Heart left ventricle (tissue), 16 donors: ENCODE results near the gene TPRA1. TPM values are rescaled to one million over a fixed set of nuclear protein-coding genes. Genes with fewer than 3 reads are reported as not detected.
A peak's percentile ranks its signal among the peaks of the same experiment; 100 is the strongest.

Experiments
- ATAC-seq, 4 donors: fragments of 200-7000 bp; cut with Tn5 transposase; one replicate each; pipeline ENCODE4 v1.9.1; 2020 to 2022; ENCODE audit warnings: moderate library complexity in 4 of 4, mild to moderate bottlenecking in 3 of 4, moderate number of reproducible peaks in 1 of 4
- DNase-seq, 5 donors: peaks; one replicate each; pipeline ENCODE4 v3.0.0-alpha.2; 2020
- H3K27ac ChIP-seq, 12 donors: fragments of 200-600 bp; sonication (generic) in 4 of 12; one replicate each; pipeline versions ENCODE4 v1.5.0 to v1.8.0; 2016 to 2022; ENCODE audit warnings: mild to moderate bottlenecking in 2 of 12
- H3K27me3 ChIP-seq, 9 donors: fragments of 200-600 bp; sonication (generic) in 2 of 9; one replicate each; pipeline versions ENCODE4 v1.5.1 to v1.8.0; 2016 to 2022; ENCODE audit warnings: mild to moderate bottlenecking in 3 of 9
- H3K36me3 ChIP-seq, 9 donors: fragments of 200-600 bp; sonication (generic) in 2 of 9; one replicate each; pipeline versions ENCODE4 v1.5.0 to v1.8.0; 2018 to 2022; ENCODE audit warnings: mild to moderate bottlenecking in 2 of 9
- H3K4me1 ChIP-seq, 12 donors: fragments of 200-600 bp; sonication (generic) in 4 of 12; one replicate each; pipeline versions ENCODE4 v1.5.0 to v1.8.0; 2016 to 2022; ENCODE audit warnings: mild to moderate bottlenecking in 3 of 12
- H3K4me3 ChIP-seq, 12 donors: fragments of 200-600 bp; sonication (generic) in 4 of 12; one replicate each; pipeline versions ENCODE4 v1.5.0 to v1.8.0; 2017 to 2022; ENCODE audit warnings: mild to moderate bottlenecking in 9 of 12, moderate library complexity in 4 of 12
- H3K9me3 ChIP-seq, 12 donors: fragments of 200-600 bp; sonication (generic) in 4 of 12; one replicate each; pipeline versions ENCODE4 v1.5.0 to v1.8.0; 2016 to 2022; ENCODE audit warnings: mild to moderate bottlenecking in 1 of 12
- POLR2A ChIP-seq, 2 donors: fragments of 450-650 bp; IDR thresholded peaks; one replicate each; pipeline ENCODE4 v1.6.1; 2017; ENCODE audit warnings: antibody characterized with exemption in 2 of 2, mild to moderate bottlenecking in 2 of 2, moderate library complexity in 2 of 2
- WGBS, 4 donors: extraction: QIAGEN DNeasy Blood & Tissue Kit in 2 of 4; methylation state at CpG; one replicate each; pipeline versions ENCODE4 v1.1.5 to v1.1.7; 2013 to 2018; 5-methylcytosine and 5-hydroxymethylcytosine counted together
- intact Hi-C, 10 donors: fragments of 100-400 bp; cut with DNase I; formaldehyde crosslinking; loops; one replicate each; pipeline versions ENCODE4 v1.11.1 to v1.14.2; 2022
- polyA plus RNA-seq, 2 donors: library from polyadenylated mRNA; stranded (reverse); fragments of 200-250 nt; gene quantifications; one replicate each; pipeline ENCODE4 v1.2.3, GENCODE V29; 2013
- total RNA-seq, 9 donors: library from RNA; depleted of rRNA in 2 of 9; stranded (reverse); fragments of >200 nt in 2 of 9; fragmentation: NEBNext Ultra II Directional in 3 of 9; extraction: Animal tissue kit (Norgen Biotek cat#: 25700) in 3 of 9; gene quantifications; one replicate each; pipeline versions ENCODE4 v1.1.0 to v1.2.4, GENCODE V29; 2016 to 2023
- TF ChIP-seq, protein P1 (sequence below), 12 donors: fragments of 200-600 bp; sonication (generic) in 4 of 12; IDR thresholded peaks; one replicate each; pipeline versions ENCODE4 v1.5.0 to v1.8.0; 2018 to 2022; ENCODE audit warnings: antibody characterized with exemption in 12 of 12, mild to moderate bottlenecking in 5 of 12
- donor health status: ischemic (EF 13 %, LVEDD 7.1; RV severe dilation, severe dysfunction).
- donor health status: healthy with polysubstance abuse.
- donor health status: DM: no; HTN: yes; CAD: no.
- donor health status: DM: no; HTN: no; CAD: no.
- donor health status: ischemic (EF 25% LVEDD 6.9; RV normal size, moderate dysfunction).
- donor health status: ischemic (EF 25% LVEDD 5.7; RV mildly dilated, moderate dysfunction).
- donor health status: healthy.
- donor health status: DM: yes; HTN: yes; CAD: no.
- donor health status: ischemic (EF 35%, LVEDD 5.7; RV mildly dilated, moderate dysfunction).
- donor health status: nonischemic (EF 11% LVEDD 7.7; RV severe dilation, severe dysfunction).
- donor health status: DM: yes; HTN: yes; CAD: no.
- donor health status: PGD.
- donor health status: ischemic (EF 29% LVEDD 5.4; RV normal size, mild dysfunction).
- donor health status: nonischemic (EF 23%, LVEDD 6.1; RV moderate dilation, normal function).

TPRA1 gene
- total and polyA plus RNA-seq, 11 donors: 13.4 to 29.0 (median 20.4) TPM

DNA sequence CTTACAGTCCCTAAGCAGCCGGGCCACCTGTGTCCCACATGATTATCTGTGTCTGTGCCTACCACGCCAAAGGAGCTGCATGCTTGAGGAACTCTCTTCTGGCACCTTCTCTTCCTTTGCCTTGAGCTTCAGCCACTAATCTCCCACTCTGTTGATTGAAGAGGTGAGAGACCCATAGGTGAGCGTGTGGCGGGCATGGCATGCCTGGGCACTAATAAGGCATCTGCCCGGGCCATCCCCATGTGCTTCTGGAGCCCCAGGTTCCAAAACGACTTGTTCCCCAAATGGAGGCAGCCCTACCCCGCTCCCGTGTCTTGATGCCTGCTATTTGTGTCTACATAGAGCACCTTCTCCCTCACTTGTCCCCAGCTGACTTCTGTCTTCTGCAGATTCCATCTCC lies 20.7 kb upstream of the TPRA1 start:
- TF ChIP-seq POLR2A (IDR thresholded peaks at IDR 0.05): no peak
- TF ChIP-seq, protein P1, sequence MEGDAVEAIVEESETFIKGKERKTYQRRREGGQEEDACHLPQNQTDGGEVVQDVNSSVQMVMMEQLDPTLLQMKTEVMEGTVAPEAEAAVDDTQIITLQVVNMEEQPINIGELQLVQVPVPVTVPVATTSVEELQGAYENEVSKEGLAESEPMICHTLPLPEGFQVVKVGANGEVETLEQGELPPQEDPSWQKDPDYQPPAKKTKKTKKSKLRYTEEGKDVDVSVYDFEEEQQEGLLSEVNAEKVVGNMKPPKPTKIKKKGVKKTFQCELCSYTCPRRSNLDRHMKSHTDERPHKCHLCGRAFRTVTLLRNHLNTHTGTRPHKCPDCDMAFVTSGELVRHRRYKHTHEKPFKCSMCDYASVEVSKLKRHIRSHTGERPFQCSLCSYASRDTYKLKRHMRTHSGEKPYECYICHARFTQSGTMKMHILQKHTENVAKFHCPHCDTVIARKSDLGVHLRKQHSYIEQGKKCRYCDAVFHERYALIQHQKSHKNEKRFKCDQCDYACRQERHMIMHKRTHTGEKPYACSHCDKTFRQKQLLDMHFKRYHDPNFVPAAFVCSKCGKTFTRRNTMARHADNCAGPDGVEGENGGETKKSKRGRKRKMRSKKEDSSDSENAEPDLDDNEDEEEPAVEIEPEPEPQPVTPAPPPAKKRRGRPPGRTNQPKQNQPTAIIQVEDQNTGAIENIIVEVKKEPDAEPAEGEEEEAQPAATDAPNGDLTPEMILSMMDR (IDR thresholded peaks at IDR 0.05): no peak
- H3K4me1 ChIP-seq: peaks cover 0 to 8% (median 1%) of the 10 kb centered on the region in 12 donors
- H3K27ac ChIP-seq: no peak overlapping the region
- peaks cover 0 to 38% (median 5%) of the 10 kb centered on the region in 9 donors for H3K36me3 ChIP-seq
- ATAC-seq: no peak
- DNase-seq: no peak
- H3K9me3 ChIP-seq: no peaks in the 10 kb centered on the region
- 94 to 97% (median 97%) methylated on average over 8 of the region's 8 CpGs for WGBS, 4 donors
- intact Hi-C loops: no loop called here
- H3K4me3 ChIP-seq: no peak overlapping the region
- H3K27me3 ChIP-seq: no peaks in the 10 kb centered on the region

DNA sequence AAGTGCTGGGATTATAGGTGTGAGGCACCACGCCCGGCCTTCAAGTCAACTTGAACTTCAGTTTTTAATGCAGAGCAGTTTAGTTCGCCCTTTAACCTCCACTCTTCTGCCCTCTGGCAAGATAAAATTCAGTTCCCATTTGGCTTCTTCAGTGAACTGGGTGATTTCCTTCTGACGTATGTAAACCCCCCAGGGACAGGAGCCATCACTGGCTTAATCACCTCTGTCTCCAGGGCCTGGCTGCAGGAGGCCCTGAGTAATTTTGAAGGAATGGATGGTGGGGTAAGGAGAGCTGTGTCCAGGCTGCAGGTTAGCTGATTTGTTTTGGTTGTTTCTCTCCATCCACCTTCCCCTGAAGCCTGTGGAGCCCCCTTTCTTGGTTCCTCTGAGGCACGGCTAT lies 19.6 kb upstream of the TPRA1 start:
- Histone ChIP-seq H3K27me3 (no peaks in the 10 kb centered on the region), H3K36me3 (peaks cover 0 to 41% (median 16%) of the 10 kb centered on the region in 9 donors), H3K9me3 (no peaks in the 10 kb centered on the region), H3K4me3 (no peak overlapping the region), H3K27ac (no peak overlapping the region), H3K4me1 (peaks cover 0 to 8% (median 1%) of the 10 kb centered on the region in 12 donors)
- TF ChIP-seq, protein P1 (IDR thresholded peaks at IDR 0.05): no peak
- TF ChIP-seq POLR2A (IDR thresholded peaks at IDR 0.05): no peak
- DNase-seq: no peak
- no peak for ATAC-seq
- WGBS, 4 donors: 82 to 92% (median 89%) methylated on average over 5 of the region's 5 CpGs
- intact Hi-C loops: no loop called here

DNA sequence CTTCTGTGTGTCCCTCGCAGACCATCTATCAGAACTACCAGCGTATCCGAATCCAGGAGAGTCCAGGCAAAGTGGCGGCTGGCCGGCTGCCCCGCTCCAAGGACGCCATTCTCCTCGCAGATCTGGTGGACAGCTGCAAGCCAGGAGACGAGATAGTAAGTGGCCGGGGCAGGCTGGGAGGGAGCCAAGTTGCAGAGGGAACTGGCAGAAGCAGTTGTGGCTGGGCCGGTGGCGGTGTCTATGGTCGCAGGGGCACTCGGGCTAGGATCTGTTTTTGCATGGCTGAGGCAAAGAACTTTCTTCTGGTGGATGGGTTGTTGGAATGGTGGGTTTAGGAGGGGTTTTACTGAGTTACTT lies 17.8 kb upstream of the TPRA1 start:
- WGBS, 4 donors: 43 to 75% (median 63%) methylated on average over 14 of the region's 14 CpGs
- Histone ChIP-seq H3K9me3 (no peaks in the 10 kb centered on the region), H3K36me3 (peaks cover 0 to 41% (median 18%) of the 10 kb centered on the region in 9 donors), H3K27ac (peak overlapping the region in 8 of 12 donors; percentile 4 to 76 (median 36)), H3K27me3 (no peaks in the 10 kb centered on the region), H3K4me3 (no peak overlapping the region), H3K4me1 (peaks cover 0 to 8% (median 1%) of the 10 kb centered on the region in 12 donors)
- intact Hi-C loops: no loop called here
- DNase-seq (peak; percentile 63 to 85 (median 78)), ATAC-seq (peak; percentile 69 to 83 (median 79))
- no peak for TF ChIP-seq POLR2A (IDR thresholded peaks at IDR 0.05)
- TF ChIP-seq, protein P1 (IDR thresholded peaks at IDR 0.05): no peak

DNA sequence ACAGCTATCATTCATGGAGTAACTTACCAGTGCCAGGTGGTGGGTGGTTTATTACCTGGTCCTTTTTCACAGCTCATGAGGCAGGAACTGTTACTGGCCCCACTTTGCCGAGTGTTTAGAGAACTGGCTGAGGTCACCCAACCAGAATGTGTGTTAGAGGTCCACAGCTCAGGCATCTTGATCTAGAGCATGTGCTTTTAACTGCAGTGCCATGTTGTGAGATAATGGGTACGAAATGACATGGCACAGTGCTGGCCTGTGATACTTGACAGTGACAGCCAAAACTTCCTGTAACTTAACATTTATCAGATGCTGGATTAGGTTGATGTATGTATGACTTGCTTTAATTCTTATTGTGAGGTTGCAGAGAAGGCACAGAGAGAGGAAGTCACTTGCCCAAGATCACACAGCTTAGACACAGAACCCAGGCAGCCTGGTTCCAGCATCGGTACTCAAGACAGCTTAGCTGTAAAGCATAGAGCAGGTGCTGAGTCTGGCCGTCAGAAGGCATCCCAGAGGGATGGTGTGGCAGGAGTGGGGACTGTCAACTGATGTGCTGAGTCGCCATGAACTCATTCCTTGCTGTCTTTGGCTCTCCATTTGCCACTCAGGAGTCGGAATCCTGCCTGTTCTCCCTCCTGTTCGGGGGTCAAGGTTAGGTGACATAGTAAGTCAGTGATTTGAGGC lies 17.3 kb upstream of the TPRA1 start:
- WGBS, 4 donors: 49 to 71% (median 56%) methylated on average over 5 to 7 of the region's 7 CpGs
- peaks cover 0 to 41% (median 18%) of the 10 kb centered on the region in 9 donors for H3K36me3 ChIP-seq
- no peaks in the 10 kb centered on the region for H3K27me3 ChIP-seq
- DNase-seq (no peak), ATAC-seq (peak; percentile 10 to 33 (median 28))
- peak overlapping the region in 8 of 12 donors; percentile 4 to 76 (median 36) for H3K27ac ChIP-seq
- no peaks in the 10 kb centered on the region for H3K9me3 ChIP-seq
- TF ChIP-seq, protein P1 (IDR thresholded peaks at IDR 0.05): no peak
- TF ChIP-seq POLR2A (IDR thresholded peaks at IDR 0.05): no peak
- H3K4me1 ChIP-seq: peaks cover 0 to 8% (median 0%) of the 10 kb centered on the region in 12 donors
- no peak overlapping the region for H3K4me3 ChIP-seq
- intact Hi-C loops: no loop called here
